ENCODE results near the gene YIPF2.

YIPF2 gene

DNA sequence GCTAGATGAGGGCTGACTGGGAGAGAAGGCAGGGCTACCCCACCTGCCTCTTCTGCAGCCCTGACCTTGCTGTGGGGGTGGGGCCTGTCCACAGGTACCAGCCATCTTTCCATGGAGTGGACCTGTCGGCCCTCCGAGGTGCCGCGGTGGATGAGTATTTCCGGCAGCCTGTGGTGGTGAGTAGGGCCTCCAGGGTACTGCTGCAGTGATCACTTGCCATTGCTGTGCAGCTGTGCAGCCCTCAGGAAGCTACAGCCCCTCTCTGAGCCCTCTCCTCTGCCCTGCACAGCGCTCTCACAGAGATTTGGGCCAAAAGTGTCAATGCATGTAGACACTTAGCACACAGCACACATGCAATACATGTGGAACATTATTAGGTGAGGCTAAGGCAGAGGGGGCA is 11.8 kb downstream of the YIPF2 start:
- no peak for TF ChIP-seq CTCF (conservative IDR thresholded peaks at IDR 0.05; ENCODE audit: control insufficient read depth, insufficient read depth, low read depth, low read length)
- no peak for DNase-seq (ENCODE audit: low read depth)
- no peak overlapping the region for H3K4me3 ChIP-seq (ENCODE audit: control insufficient read depth, low read depth, low read length)

- peak; percentile 57 for TF ChIP-seq CTCF (conservative IDR thresholded peaks at IDR 0.05; ENCODE audit: control insufficient read depth, insufficient read depth, low read depth, low read length)
- H3K4me3 ChIP-seq (ENCODE audit: control insufficient read depth, low read depth, low read length), result no peak overlapping the region
- peak; percentile 96 for DNase-seq (ENCODE audit: low read depth)
Measured at GRCh38 chr19:10915130-10916091, 13.0 kb downstream of the YIPF2 start.

DNA sequence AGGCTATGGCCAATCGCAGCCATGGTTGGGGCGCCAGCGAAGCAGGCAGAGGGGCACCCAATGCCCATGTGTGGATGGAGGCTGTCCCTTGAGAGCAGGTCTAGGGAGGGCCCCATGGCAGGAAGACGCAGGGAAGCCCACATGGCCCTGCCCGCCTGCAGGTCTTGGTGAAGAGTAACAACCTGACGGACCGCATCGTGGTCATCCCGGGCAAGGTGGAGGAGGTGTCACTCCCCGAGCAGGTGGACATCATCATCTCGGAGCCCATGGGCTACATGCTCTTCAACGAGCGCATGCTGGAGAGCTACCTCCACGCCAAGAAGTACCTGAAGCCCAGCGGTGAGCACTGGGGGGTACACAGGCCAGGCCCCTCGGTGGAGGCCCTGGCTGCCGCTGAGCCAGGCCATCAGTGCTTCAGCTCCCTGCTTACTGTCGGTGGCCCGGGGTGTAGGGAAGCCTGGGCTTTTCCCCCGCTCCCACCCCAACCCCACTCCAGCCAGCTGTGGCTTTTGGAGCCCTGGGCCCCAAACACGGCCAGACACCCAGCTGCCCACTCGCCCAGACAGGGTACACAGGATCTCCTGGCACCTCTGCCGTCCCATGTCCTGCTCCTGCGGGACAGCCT is 14.6 kb downstream of the YIPF2 start:
- no peak for DNase-seq (ENCODE audit: low read depth)
- TF ChIP-seq CTCF (conservative IDR thresholded peaks at IDR 0.05; ENCODE audit: control insufficient read depth, insufficient read depth, low read depth, low read length), result no peak
- H3K4me3 ChIP-seq (ENCODE audit: control insufficient read depth, low read depth, low read length), result no peak overlapping the region

DNA sequence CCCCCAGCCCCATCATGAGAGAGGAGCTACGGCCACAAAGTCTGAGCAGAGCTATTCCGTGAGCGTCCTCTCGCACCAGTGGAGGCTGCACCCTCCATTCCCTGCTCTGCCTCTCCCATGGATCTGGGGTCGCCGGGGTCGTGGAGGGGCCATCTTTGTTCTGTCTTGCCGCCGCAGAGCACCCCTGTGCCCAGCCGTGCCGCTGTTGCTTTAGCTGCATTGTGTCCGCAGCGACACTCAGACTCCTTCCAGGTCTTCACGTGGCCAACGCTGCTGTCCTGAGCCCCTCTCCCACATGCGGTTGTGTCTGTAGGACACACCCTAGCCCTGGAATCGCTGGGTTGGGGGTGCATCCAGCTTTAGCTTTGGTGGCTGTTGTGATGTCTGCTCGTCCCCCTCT is 15.8 kb downstream of the YIPF2 start:
- no peak for TF ChIP-seq CTCF (conservative IDR thresholded peaks at IDR 0.05; ENCODE audit: control insufficient read depth, insufficient read depth, low read depth, low read length)
- DNase-seq (ENCODE audit: low read depth), result no peak
- H3K4me3 ChIP-seq (ENCODE audit: control insufficient read depth, low read depth, low read length), result no peak overlapping the region

DNA sequence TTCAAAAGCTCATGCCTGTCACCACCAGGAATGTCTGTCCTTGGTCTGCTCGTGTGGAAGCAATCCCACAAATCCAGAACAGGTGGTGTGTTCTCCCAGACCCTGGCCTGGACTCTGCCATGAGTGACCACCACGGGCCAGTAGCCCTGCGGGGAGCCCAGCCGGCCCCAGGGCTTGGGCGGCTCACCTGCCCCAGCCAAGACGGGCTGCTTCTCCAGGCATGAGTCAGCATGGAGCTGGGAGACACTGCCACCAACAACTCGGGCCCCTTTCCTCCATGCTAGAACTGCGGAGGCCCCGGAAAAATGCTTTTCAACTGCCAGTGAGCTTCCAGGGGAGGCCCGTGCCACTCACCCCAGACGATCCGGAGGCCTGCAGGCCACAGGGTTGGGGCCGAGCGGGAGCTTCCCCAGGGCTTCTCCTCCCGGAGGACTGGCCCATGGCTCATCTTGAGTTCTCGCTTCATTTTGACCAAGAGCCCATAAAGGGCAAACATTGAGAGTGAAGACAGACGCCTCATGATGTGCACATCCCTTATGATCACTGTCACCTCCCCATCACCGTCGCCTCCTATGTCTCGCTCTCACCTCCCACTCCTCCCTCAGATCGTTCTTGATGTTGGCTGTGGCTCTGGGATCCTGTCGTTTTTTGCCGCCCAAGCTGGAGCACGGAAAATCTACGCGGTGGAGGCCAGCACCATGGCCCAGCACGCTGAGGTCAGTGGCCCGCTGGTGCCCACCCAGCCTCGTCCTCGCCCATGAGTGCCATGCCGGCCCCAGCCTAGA is 16.7 kb downstream of the YIPF2 start:
- no peak overlapping the region for H3K4me3 ChIP-seq (ENCODE audit: control insufficient read depth, low read depth, low read length)
- no peak for DNase-seq (ENCODE audit: low read depth)
- TF ChIP-seq CTCF (conservative IDR thresholded peaks at IDR 0.05; ENCODE audit: control insufficient read depth, insufficient read depth, low read depth, low read length), result no peak

DNA sequence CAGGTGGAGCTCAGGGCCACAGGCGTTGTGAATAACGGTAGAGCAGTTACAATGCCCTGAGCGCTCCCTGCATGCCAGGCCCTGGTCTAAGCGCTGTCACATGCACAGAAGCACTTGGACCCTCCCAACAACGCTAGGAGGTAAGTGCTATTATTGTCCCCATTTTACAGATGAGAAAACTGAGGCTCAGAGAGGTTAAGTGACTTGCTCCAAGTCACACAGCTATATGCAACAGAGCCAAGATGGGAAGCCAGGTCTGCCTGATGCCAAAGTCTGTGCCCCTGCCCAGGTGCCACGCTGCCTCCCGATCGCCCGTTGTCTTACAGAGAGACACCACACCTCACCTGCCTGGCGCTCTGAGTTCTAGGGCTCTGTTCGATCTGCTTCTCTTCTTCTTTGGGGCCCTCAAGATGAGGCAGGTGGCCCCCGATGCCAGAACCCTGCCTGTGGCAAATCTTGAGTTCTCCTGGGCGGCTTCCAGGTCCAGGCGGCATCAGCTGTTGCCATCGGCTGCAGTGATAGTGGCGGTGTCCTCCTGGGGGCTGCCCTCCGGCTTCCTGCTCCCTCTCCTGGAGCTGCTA is 20.0 kb downstream of the YIPF2 start:
- H3K4me3 ChIP-seq (ENCODE audit: control insufficient read depth, low read depth, low read length), result no peak overlapping the region
- DNase-seq (ENCODE audit: low read depth), result no peak
- TF ChIP-seq CTCF (conservative IDR thresholded peaks at IDR 0.05; ENCODE audit: control insufficient read depth, insufficient read depth, low read depth, low read length), result no peak
